ENCODE data around the gene CLIP1.

DNA sequence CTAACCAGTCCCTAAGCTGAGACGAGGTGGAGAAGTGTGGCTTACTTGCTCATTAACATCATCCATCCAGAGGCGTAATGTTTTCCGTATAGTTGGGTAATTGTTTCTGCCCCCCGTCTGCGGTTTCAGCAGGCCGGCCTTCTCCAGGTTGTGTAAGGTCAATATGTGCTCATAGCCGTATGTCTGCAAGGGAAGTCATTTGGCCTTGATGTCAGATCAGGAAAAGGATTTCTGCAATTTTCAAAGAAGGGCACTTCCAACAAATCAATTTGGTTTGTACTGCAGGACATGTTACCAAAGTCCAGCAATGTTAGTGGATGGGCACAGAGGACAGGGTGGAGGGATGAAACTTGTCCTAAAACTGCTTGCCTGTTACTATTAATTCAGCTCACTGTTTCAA lies 186.7 kb downstream of the CLIP1 start:
- TF ChIP-seq EZH2 (optimal IDR thresholded peaks at IDR 0.05; ENCODE audit: low read depth, low read length) (no peak), EZH2phosphoT487 (IDR thresholded peaks at IDR 0.05; ENCODE audit: low read length) (no peak)
- TF ChIP-seq, protein P1, sequence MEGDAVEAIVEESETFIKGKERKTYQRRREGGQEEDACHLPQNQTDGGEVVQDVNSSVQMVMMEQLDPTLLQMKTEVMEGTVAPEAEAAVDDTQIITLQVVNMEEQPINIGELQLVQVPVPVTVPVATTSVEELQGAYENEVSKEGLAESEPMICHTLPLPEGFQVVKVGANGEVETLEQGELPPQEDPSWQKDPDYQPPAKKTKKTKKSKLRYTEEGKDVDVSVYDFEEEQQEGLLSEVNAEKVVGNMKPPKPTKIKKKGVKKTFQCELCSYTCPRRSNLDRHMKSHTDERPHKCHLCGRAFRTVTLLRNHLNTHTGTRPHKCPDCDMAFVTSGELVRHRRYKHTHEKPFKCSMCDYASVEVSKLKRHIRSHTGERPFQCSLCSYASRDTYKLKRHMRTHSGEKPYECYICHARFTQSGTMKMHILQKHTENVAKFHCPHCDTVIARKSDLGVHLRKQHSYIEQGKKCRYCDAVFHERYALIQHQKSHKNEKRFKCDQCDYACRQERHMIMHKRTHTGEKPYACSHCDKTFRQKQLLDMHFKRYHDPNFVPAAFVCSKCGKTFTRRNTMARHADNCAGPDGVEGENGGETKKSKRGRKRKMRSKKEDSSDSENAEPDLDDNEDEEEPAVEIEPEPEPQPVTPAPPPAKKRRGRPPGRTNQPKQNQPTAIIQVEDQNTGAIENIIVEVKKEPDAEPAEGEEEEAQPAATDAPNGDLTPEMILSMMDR (IDR thresholded peaks at IDR 0.05; ENCODE audit: low read length), result no peak
